ENCODE results near the gene KIRREL3. TPM values are rescaled to one million over a fixed set of nuclear protein-coding genes. Genes with fewer than 3 reads are reported as not detected.

KIRREL3 gene
- total and polyA plus RNA-seq, 2 of the 8 experiments (the other 6 are each of a cell fraction or from before 2014, with no cell fraction given): 0.29 to 0.32 TPM

GRCh38 chr11:126415669-126416420 lies 584.7 kb downstream of the KIRREL3 start:
- Histone ChIP-seq H3K56ac (replicated peaks; ENCODE audit: insufficient read length, low read depth, low read length) (no peak overlapping the region), H4K5ac (ENCODE audit: insufficient read length, low read depth, low read length) (no peak overlapping the region), H3K4ac (replicated peaks; ENCODE audit: insufficient read length, low read depth, low read length) (no peak overlapping the region), H3K36me3 (ENCODE audit: control insufficient read depth in 2 of 4, insufficient read depth in 4 of 4, low read length in 3 of 4) (0 out of 8 replicates have a peak, but pooled peaks cover 0 to 3% (median 0%) of the 10 kb centered on the region in 4 experiments), H3K18ac (ENCODE audit: extremely low read depth, low read length) (no peak overlapping the region), H3K23me2 (ENCODE audit: low read depth, low read length) (no peaks in the 10 kb centered on the region; the same call in 1 of the 2 replicates), H2AFZ (ENCODE audit: low read length) (0 out of 2 replicates have a peak overlapping the region, but pooled peaks have one; percentile 36), H3K4me3 (ENCODE audit: extremely low read depth in 1 of 4, insufficient read depth in 2 of 4, low read depth in 3 of 4, low read length in 4 of 4) (peak overlapping the region in 3 of 4 experiments; percentile 32 to 57 (median 45); a peak in 4 of 8 replicates), H4K91ac (replicated peaks; ENCODE audit: insufficient read length, low read length) (no peak overlapping the region), H3K27ac (ENCODE audit: low read depth, low read length) (no peak overlapping the region), H2BK12ac (ENCODE audit: low read depth, low read length) (no peak overlapping the region), H4K8ac (ENCODE audit: extremely low read depth, insufficient read depth, low read length) (peak overlapping the region; percentile 35; the same call in 1 of the 2 replicates), H4K20me1 (replicated peaks in 1 of 2; ENCODE audit: control insufficient read depth in 1 of 2, insufficient read depth in 2 of 2, low read length in 2 of 2) (no peaks in the 10 kb centered on the region), H3K79me1 (ENCODE audit: low read depth, low read length) (no peaks in the 10 kb centered on the region), H3K14ac (ENCODE audit: insufficient read length) (no peak overlapping the region), H3K9me3 (ENCODE audit: insufficient read depth in 2 of 2, low read depth in 1 of 2, low read length in 1 of 2) (no peaks in the 10 kb centered on the region), H2BK120ac (replicated peaks; ENCODE audit: low read depth, low read length) (no peak overlapping the region), H2BK20ac (ENCODE audit: low read length) (no peak overlapping the region), H3K9ac (replicated peaks in 1 of 4; ENCODE audit: extremely low read depth in 1 of 4, low read depth in 3 of 4, low read length in 3 of 4) (no peak overlapping the region), H3K79me2 (ENCODE audit: control insufficient read depth in 1 of 2, insufficient read depth in 2 of 2, low read length in 2 of 2) (no peaks in the 10 kb centered on the region), H2BK5ac (ENCODE audit: low read depth, low read length) (no peak overlapping the region), H3K4me1 (replicated peaks in 1 of 4; ENCODE audit: control insufficient read depth in 3 of 4, insufficient read depth in 4 of 4, low read length in 3 of 4) (no peaks in the 10 kb centered on the region; a peak in 1 of 7 replicates), H3K23ac (ENCODE audit: insufficient read length) (no peak overlapping the region), H3K4me2 (ENCODE audit: insufficient read depth in 1 of 2, low read depth in 2 of 2, low read length in 2 of 2) (peak overlapping the region; percentile 42 to 72), H2AK5ac (ENCODE audit: low read depth, low read length) (no peak overlapping the region; the same call in 1 of the 2 replicates), H2BK15ac (ENCODE audit: low read length) (0 out of 2 replicates have a peak overlapping the region, but pooled peaks have one; percentile 46), H3K27me3 (replicated peaks in 1 of 4; ENCODE audit: control insufficient read depth in 3 of 4, extremely low read depth in 1 of 4, insufficient read depth in 3 of 4, low read length in 3 of 4) (peaks cover 0 to 5% (median 0%) of the 10 kb centered on the region in 4 experiments; a peak in 3 of 7 replicates)
- DNase-seq (ENCODE audit: low read depth in 1 of 2, low spot score in 2 of 2) (no peak), FAIRE-seq (no peak)
- 88% methylated on average over 19 of the region's 19 CpGs; no CpG with 5 or more reads in 1 of the 2 experiments for WGBS, 2 experiments (ENCODE audit: extremely low coverage in 1 of 2, insufficient coverage in 1 of 2, insufficient read length in 1 of 2, insufficient replicate concordance in 2 of 2, low coverage in 1 of 2, low lambda C conversion rate in 2 of 2, missing lambda C conversion rate in 1 of 2)
- TF ChIP-seq SP1 (IDR thresholded peaks at IDR 0.05; ENCODE audit: low read depth, low read length) (no peak), NRF1 (IDR thresholded peaks at IDR 0.05; ENCODE audit: low read depth, low read length) (no peak), GABPA (IDR thresholded peaks at IDR 0.05; ENCODE audit: borderline replicate concordance, insufficient read depth, low read length) (no peak), EP300 (IDR thresholded peaks at IDR 0.05; ENCODE audit: borderline replicate concordance in 1 of 2, low read depth in 2 of 2, low read length in 2 of 2) (no peak), CTCF (IDR thresholded peaks at IDR 0.05; ENCODE audit: control extremely low read depth in 1 of 3, insufficient read depth in 1 of 3, low read depth in 1 of 3, low read length in 3 of 3) (no peak), KDM5A (IDR thresholded peaks at IDR 0.05; ENCODE audit: low read length) (no peak), FOSL1 (IDR thresholded peaks at IDR 0.05; ENCODE audit: insufficient read depth, low read depth, low read length) (no peak), SIRT6 (IDR thresholded peaks at IDR 0.05; ENCODE audit: low read length) (no peak), CHD1 (IDR thresholded peaks at IDR 0.05; ENCODE audit: low read depth, low read length) (no peak)
- CTCF ChIA-PET (ENCODE audit: partially characterized antibody): interaction anchor here (0.7 to 2.4 kb wide), 6 partner anchors 12 to 105 kb away, joined by 3 to 11 read pairs (median 5); no protein-coding TSS in a partner anchor
- POLR2A ChIA-PET (ENCODE audit: partially characterized antibody): interaction anchor here (0.9 to 3.2 kb wide), 4 partner anchors 75 to 140 kb away, joined by 3 to 7 read pairs (median 5); partner anchors contain the start of gene DCPS

Data from H1 (cell line).